Cardiac septum (tissue), 1 donor: ENCODE measurements around the gene METTL9. TPM values are rescaled to one million over a fixed set of nuclear protein-coding genes. Genes with fewer than 3 reads are reported as not detected.
"Not testable (repeated sequence)": the region's sequence is repeated elsewhere in the genome, so short reads cannot be mapped to it uniquely, and the experiment has no call there.

Experiments
- DNase-seq: peaks from one replicate; pipeline ENCODE4 v3.0.0-alpha.2; 2020; ENCODE audit warnings: low spot score
- intact Hi-C: fragments of 100-400 bp; cut with DNase I; formaldehyde crosslinking; loops from one replicate; pipeline ENCODE4 v1.14.0; 2022
- total RNA-seq: library from RNA; stranded (reverse); fragmentation: NEBNext Ultra II Directional; extraction: Animal tissue kit (Norgen Biotek cat#: 25700); gene quantifications from one replicate; pipeline ENCODE4 v1.2.1, GENCODE V29; 2021
- donor health status: DM: no; HTN: no; CAD: no.

METTL9 gene
- total RNA-seq, 1 donor from 2014 or later, result 56.1 TPM

- intact Hi-C loops, DNase-seq: not testable (repeated sequence)
These were observed 30.5 kb downstream of the METTL9 start for GRCh38 chr16:21629616-21630539.

GRCh38 chr16:21630866-21631265 lies 31.5 kb downstream of the METTL9 start:
- intact Hi-C loops, DNase-seq: not testable (repeated sequence)

GRCh38 chr16:21631376-21631775 lies 32.0 kb downstream of the METTL9 start:
- DNase-seq, intact Hi-C loops: not testable (repeated sequence)

DNA sequence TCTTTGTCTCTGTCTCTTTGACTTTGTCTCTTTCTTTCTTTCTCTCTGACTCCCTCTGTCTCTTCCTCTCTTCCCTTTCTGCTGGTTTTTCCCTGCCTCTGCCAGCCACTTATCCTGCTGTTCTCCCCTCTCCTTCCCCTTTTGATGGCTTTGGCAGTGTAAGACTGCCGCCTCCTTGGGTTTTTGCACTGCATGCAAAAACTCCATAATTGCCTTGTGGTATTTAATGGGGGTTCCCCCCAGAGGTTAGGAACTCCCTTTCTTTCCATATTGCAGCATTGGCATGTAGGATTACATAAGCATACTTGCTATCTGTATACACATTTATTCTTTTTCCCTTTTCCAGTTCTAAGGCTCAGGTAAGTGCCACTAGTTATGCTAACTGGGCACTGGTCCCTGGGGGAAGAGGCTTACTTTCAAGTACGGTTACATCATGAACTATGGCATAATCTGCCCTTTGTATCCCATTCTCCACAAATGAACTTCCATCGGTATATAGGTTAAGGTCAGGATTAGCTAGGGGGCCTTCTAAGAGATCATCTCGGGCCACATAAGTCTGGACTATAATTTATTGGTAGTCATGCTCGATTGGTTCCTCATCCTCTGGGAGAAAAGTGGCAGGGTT lies 32.7 kb downstream of the METTL9 start:
- intact Hi-C loops, DNase-seq: not testable (repeated sequence)

DNA sequence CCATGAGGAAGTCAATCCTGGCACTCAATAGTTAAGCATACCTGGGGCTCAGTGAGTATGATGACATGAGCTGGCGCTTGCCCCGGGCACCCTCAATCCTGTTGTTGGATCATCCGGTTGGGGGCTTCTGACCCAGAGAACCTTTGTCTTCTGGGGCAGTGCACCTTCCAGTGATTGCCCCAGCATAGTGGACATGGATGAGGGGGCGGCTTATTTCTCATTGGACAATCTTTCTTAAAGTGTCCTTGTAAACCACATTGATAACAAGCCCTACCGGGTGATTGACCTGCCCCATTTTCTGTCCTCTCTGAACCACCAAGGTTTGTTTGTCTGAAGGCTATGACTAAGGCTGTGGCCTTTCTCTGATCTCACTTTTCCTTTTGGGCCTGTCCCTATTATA lies 34.8 kb downstream of the METTL9 start:
- intact Hi-C loops, result no loop called here
- no peak for DNase-seq

DNA sequence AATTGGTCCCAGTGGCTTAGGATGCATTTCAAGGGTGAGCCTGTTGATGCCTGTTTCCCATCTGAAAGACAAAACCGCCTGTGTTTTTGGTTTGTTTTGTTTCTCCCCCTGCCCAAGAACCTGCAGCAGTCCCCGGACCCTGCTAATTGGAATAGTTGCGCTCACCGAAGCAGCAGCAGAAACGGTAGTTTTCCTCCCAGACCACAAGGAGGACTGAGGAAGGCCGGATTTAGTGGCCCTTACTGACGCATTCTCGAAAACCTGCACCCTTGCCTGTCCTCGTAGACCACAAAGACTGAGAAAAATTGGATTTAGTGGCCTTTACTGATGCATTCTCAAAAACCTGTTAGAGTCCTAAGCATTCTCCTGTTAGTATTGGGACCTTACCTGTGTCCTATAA lies 36.3 kb downstream of the METTL9 start:
- intact Hi-C loops, DNase-seq: not testable (repeated sequence)

- DNase-seq, result no peak
- intact Hi-C loops, result no loop called here
These were observed 37.9 kb downstream of the METTL9 start for GRCh38 chr16:21637032-21637968.

DNA sequence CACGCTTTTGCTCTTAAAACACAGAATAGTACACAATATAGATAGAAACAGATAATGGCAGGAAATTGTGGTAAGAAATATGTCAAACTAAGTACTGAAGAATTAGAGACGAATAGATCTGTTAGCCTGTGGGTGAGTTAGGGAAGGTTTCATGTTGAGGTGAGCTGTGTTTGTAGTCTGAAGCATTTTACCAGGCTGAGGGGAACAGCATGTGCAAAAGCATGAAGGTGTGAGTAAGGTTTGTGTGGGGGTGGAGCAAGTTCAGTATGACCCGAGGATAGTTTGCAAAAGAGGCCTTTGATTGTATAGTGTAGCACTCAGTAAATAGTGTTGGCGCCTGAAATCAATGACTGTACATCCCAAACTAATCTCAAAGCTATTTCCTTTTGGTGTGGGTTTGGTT lies 39.2 kb downstream of the METTL9 start:
- intact Hi-C loops, result no loop called here
- no peak for DNase-seq

DNA sequence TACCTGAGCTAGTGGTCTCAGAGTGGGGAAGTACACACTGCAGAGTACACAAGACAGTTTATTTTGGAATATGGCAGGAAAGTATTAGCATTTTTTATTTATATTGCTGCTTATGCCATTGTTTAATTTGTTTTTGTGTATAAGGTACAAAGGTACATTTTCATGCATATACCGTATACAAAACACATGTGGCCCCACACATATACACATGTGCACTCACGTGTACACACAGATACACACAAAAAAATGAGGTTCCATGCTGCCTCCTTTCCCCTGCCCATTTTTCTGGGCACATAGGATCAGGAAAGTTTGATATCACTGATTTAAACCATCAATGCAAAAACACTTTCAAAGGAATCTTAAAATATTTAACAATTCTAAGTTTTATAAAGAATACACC lies 40.1 kb downstream of the METTL9 start:
- DNase-seq, result no peak
- intact Hi-C loops, result no loop called here

DNA sequence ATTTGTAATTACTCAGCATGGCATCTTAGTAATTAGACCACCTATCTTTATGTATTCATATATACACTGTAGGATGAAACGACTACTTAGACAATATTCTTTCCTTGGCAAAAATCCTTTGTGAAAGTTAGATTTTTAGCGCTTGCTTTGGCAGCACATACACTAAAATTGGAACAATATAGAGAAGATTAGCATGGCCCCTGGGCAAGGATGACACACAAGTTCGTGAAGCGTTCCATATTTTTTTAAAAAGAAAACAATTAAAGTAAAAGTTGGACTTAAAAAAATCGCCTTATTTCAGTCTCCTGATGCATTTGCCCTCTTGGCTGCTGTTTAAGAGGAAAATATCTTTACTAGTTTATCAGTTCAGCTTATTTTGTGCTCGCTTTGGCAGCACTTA lies 42.5 kb downstream of the METTL9 start:
- intact Hi-C loops, result loop anchor here (5.0 kb wide), 1 partner anchor 45 kb away; the partner anchor contains the start of gene METTL9
- no peak for DNase-seq

DNA sequence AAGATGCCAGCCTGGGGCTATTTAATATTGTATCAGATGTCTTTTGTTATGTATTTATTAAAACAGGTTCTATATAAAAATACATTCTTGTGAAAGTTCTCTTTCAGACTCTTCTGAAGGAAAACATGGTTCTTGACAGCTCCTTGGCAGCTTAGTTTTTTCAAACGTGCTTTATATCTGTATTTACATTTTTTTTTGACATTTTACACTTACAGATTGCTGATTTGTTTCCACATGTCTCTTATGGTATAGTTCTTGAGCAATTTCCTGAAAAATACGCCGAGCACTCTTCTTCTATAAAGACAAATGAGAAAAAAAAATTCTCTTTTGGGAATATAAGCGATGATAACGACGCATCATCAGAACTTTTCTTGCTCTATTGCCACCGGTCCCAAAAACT lies 43.5 kb downstream of the METTL9 start:
- DNase-seq, result no peak
- intact Hi-C loops, result loop anchor here (5.0 kb wide), 1 partner anchor 46 kb away; the partner anchor contains the start of gene METTL9

- intact Hi-C loops, result loop anchor here (5.0 kb wide), 1 partner anchor 46 kb away; the partner anchor contains the start of gene METTL9
- DNase-seq, result no peak
These were observed 44.4 kb downstream of the METTL9 start for GRCh38 chr16:21643785-21644184.

DNA sequence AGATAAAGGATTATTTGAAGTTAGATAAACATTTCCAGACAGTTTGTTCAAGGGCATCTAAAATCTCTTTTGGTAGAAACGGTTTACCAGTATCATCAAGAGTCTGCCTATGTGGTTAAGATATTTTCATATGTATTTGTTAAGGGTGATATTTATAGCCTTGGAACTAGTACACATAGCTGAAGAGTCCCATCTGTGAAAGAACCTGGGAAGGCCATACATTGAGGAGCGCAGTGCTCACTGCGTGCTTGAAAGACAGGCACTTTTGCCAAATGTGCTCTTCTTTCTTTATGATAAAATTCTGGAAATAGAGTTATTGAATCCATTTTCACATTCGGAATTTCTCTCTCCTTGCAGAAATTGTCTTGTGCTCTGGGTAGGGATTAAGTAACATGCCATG lies 45.3 kb downstream of the METTL9 start:
- no peak for DNase-seq
- intact Hi-C loops, result loop anchor here (5.0 kb wide), 1 partner anchor 47 kb away; the partner anchor contains the start of gene METTL9

- intact Hi-C loops, result no loop called here
- DNase-seq, result no peak
These were observed 45.9 kb downstream of the METTL9 start for GRCh38 chr16:21645261-21645721.

- DNase-seq, result no peak
- intact Hi-C loops, result no loop called here
These were observed 46.7 kb downstream of the METTL9 start for GRCh38 chr16:21646091-21646490.

- intact Hi-C loops, result no loop called here
These were observed 47.6 kb downstream of the METTL9 start for GRCh38 chr16:21646721-21647561.

GRCh38 chr16:21647562-21648164 lies 48.3 kb downstream of the METTL9 start:
- intact Hi-C loops, result no loop called here
- DNase-seq, result no peak

More at GRCh38 chr16:21646721-21647561, 47.6 kb downstream of the METTL9 start:
- no peak for DNase-seq

DNA sequence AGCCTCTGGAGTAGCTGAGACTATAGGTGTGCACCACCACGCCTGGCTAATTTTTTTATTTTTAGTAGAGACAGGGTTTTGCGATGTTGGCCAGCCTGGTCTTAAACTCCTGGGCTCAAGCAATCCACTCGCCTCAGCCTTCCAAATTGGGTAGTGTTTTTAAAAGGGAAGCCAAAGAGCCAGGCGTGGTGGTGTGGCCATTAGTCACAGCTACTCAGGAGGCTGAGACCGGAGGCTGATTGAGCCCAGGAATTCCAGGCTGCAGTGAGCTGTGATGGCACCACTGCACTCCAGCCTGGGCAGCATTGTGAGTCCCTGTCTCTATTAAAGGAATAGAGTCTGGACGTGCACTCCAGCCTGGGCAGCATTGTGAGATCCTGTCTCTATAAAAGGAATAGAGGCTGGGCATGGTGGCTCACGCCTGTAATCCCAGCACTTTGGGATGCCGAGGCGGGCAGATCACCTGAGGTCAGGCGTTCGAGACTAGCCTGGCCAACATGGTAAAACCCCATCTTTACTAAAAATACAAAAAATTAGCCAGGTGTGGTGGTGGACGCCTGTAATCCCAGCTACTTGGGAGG lies 50.5 kb downstream of the METTL9 start:
- intact Hi-C loops, DNase-seq: not testable (repeated sequence)
